Measurements from ENCODE around the gene CCDC43.
A peak's percentile ranks its signal among the peaks of the same experiment; 100 is the strongest.
"Not testable (repeated sequence)": the region's sequence is repeated elsewhere in the genome, so short reads cannot be mapped to it uniquely, and the experiment has no call there.

Gene CCDC43

GRCh38 chr17:44666006-44666405 lies 23.6 kb downstream of the CCDC43 start:
- DNase-seq (ENCODE audit: low read depth): no peak

GRCh38 chr17:44664867-44665266 lies 24.7 kb downstream of the CCDC43 start:
- DNase-seq (ENCODE audit: low read depth): no peak

- DNase-seq (ENCODE audit: low read depth): no peak
Observed at GRCh38 chr17:44663095-44663494, 26.5 kb downstream of the CCDC43 start.

GRCh38 chr17:44661835-44662234 lies 27.7 kb downstream of the CCDC43 start:
- DNase-seq (ENCODE audit: low read depth): no peak

GRCh38 chr17:44655983-44656710 lies 33.4 kb downstream of the CCDC43 start, which contains the start of gene MEIOC:
Gene MEIOC, plus strand, starts transcription at chr17:44656468. Its CDS starts 146 bp downstream, at chr17:44656614.
- DNase-seq (ENCODE audit: low read depth): peak; percentile 52

GRCh38 chr17:44653954-44654353 lies 35.6 kb downstream of the CCDC43 start:
- DNase-seq (ENCODE audit: low read depth): no peak

GRCh38 chr17:44653384-44653783 lies 36.2 kb downstream of the CCDC43 start:
- no peak for DNase-seq (ENCODE audit: low read depth)

- DNase-seq (ENCODE audit: low read depth): no peak
Observed at GRCh38 chr17:44652727-44653126, 36.8 kb downstream of the CCDC43 start.

- no peak for DNase-seq (ENCODE audit: low read depth)
Observed at GRCh38 chr17:44651228-44651627, 38.3 kb downstream of the CCDC43 start.

GRCh38 chr17:44648963-44649362 lies 40.6 kb downstream of the CCDC43 start:
- DNase-seq (ENCODE audit: low read depth): no peak

GRCh38 chr17:44647736-44648135 lies 41.8 kb downstream of the CCDC43 start:
- no peak for DNase-seq (ENCODE audit: low read depth)

GRCh38 chr17:44646280-44646679 lies 43.3 kb downstream of the CCDC43 start:
- DNase-seq (ENCODE audit: low read depth): no peak

- DNase-seq (ENCODE audit: low read depth): no peak
Observed at GRCh38 chr17:44645341-44645740, 44.2 kb downstream of the CCDC43 start.

- DNase-seq (ENCODE audit: low read depth): no peak
Observed at GRCh38 chr17:44642834-44643233, 46.7 kb downstream of the CCDC43 start.

- no peak for DNase-seq (ENCODE audit: low read depth)
Observed at GRCh38 chr17:44637066-44637465, 52.5 kb downstream of the CCDC43 start.

GRCh38 chr17:44636562-44636961 lies 53.0 kb downstream of the CCDC43 start:
- no peak for DNase-seq (ENCODE audit: low read depth)

- not testable (repeated sequence) for DNase-seq (ENCODE audit: low read depth)
Observed at GRCh38 chr17:44634401-44634800, 55.2 kb downstream of the CCDC43 start.

- no peak for DNase-seq (ENCODE audit: low read depth)
Observed at GRCh38 chr17:44633998-44634397, 55.6 kb downstream of the CCDC43 start.

GRCh38 chr17:44630703-44631102 lies 58.9 kb downstream of the CCDC43 start:
- DNase-seq (ENCODE audit: low read depth): no peak

GRCh38 chr17:44629314-44629713 lies 60.3 kb downstream of the CCDC43 start:
- DNase-seq (ENCODE audit: low read depth): no peak

GRCh38 chr17:44628243-44629188 lies 61.1 kb downstream of the CCDC43 start:
- DNase-seq (ENCODE audit: low read depth): no peak

- DNase-seq (ENCODE audit: low read depth): no peak
Observed at GRCh38 chr17:44627513-44628242, 61.9 kb downstream of the CCDC43 start.
